ENCODE results near the gene SHISA5. TPM values are rescaled to one million over a fixed set of nuclear protein-coding genes. Genes with fewer than 3 reads are reported as not detected.

The SHISA5 gene
- total and polyA plus RNA-seq, 4 donors = 40.7 to 104 (median 75.8) TPM

DNA sequence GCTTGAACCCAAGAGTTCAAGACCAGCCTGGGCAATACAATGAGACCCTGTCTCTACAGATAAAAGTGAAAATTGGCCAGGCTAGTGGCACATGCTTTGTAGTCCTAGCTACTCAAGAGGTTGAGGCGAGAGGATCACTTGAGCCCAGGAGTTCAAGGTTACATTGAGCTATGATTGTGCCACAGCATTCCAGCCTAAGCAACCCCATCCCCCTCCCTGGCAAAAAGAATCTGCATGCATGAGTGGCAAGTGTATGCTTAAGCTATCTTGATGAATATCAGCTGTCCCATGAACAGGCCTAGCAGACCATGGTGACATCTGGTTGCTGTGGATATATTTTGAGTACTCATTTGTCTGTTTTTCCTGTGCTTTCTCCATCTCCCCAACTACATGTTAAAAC lies 52.7 kb downstream of the SHISA5 start:
- Histone ChIP-seq H3K4me3 (ENCODE audit: low read depth in 1 of 3, low read length in 3 of 3) (no peak overlapping the region), H3K36me3 (ENCODE audit: control insufficient read depth in 4 of 4, insufficient read depth in 3 of 4, low read depth in 1 of 4, low read length in 3 of 4) (peaks cover 6 to 33% (median 18%) of the 10 kb centered on the region in 4 donors), H3K9ac (ENCODE audit: low read depth in 1 of 2, low read length in 2 of 2) (no peak overlapping the region), H3K27ac (ENCODE audit: low read depth in 1 of 2, low read length in 2 of 2) (no peak overlapping the region), H3K9me3 (ENCODE audit: control insufficient read depth in 4 of 4, low read length in 3 of 4) (no peaks in the 10 kb centered on the region), H3K4me1 (ENCODE audit: control insufficient read depth in 4 of 4, insufficient read depth in 4 of 4, low read length in 3 of 4) (peaks cover 0 to 13% (median 10%) of the 10 kb centered on the region in 4 donors), H3K27me3 (ENCODE audit: control insufficient read depth in 4 of 4, insufficient read depth in 4 of 4, low read length in 3 of 4) (no peaks in the 10 kb centered on the region)
- DNase-seq (ENCODE audit: low spot score) = no peak
- TF ChIP-seq GABPA (IDR thresholded peaks at IDR 0.05 in 1 of 2, conservative IDR thresholded peaks at IDR 0.05 in 1 of 2) (no peak), RXRA (IDR thresholded peaks at IDR 0.05) (no peak)
- TF ChIP-seq, protein P1, sequence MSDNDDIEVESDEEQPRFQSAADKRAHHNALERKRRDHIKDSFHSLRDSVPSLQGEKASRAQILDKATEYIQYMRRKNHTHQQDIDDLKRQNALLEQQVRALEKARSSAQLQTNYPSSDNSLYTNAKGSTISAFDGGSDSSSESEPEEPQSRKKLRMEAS (IDR thresholded peaks at IDR 0.05) = no peak
- 59% methylated on average over 1 of the region's 1 CpG for WGBS

DNA sequence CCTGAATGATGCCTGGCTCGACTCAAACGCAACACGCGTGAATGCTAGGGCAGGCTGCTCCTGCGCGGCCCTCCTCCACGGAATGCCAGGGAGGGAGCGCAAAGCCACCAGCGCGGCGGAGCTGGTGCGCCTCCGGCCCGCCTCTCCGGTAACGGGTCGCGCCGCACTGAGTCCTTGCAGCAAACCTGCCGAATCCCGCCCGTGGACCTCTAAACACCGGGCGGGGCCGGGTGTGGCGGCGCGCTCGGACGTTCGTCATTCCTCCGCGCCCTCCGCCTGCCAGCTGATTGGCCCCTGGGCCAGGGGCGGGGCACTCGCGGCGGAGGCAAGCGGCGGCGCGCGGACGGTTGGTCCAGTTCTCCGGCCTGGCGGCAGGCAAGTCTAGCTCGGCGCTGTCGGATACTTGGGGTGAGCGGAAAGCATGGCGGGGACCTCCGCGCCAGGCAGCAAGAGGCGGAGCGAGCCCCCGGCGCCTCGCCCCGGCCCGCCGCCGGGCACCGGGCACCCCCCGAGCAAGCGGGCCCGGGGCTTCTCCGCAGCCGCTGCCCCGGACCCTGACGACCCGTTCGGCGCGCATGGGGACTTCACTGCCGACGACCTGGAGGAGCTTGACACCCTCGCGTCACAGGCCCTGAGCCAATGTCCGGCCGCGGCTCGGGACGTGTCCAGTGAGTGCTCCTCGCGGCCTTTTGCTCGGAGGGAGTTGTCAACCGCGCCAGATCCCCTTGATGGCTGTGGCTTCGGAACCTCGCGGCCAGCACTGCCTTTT lies 57.4 kb downstream of the SHISA5 start, which contains the start of gene ATRIP:
Gene ATRIP, plus strand, starts transcription at position 313 of the 769 bp plus-strand sequence. Its CDS starts 109 bp downstream, at position 422.
- DNase-seq (ENCODE audit: low spot score) = peak; percentile 93
- TF ChIP-seq GABPA (IDR thresholded peaks at IDR 0.05 in 1 of 2, conservative IDR thresholded peaks at IDR 0.05 in 1 of 2) (peak in 1 of 2 donors; percentile 85), RAD21 (IDR thresholded peaks at IDR 0.05) (peak in 1 of 2 donors; percentile 15), HNF4G (IDR thresholded peaks at IDR 0.05) (no peak), RXRA (IDR thresholded peaks at IDR 0.05) (peak; percentile 56 to 59), SP1 (IDR thresholded peaks at IDR 0.05) (peak; percentile 80)
- TF ChIP-seq, protein P2, sequence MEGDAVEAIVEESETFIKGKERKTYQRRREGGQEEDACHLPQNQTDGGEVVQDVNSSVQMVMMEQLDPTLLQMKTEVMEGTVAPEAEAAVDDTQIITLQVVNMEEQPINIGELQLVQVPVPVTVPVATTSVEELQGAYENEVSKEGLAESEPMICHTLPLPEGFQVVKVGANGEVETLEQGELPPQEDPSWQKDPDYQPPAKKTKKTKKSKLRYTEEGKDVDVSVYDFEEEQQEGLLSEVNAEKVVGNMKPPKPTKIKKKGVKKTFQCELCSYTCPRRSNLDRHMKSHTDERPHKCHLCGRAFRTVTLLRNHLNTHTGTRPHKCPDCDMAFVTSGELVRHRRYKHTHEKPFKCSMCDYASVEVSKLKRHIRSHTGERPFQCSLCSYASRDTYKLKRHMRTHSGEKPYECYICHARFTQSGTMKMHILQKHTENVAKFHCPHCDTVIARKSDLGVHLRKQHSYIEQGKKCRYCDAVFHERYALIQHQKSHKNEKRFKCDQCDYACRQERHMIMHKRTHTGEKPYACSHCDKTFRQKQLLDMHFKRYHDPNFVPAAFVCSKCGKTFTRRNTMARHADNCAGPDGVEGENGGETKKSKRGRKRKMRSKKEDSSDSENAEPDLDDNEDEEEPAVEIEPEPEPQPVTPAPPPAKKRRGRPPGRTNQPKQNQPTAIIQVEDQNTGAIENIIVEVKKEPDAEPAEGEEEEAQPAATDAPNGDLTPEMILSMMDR (IDR thresholded peaks at IDR 0.05; ENCODE audit: low read depth, low read length, missing input control) = no peak
- TF ChIP-seq, protein P3, sequence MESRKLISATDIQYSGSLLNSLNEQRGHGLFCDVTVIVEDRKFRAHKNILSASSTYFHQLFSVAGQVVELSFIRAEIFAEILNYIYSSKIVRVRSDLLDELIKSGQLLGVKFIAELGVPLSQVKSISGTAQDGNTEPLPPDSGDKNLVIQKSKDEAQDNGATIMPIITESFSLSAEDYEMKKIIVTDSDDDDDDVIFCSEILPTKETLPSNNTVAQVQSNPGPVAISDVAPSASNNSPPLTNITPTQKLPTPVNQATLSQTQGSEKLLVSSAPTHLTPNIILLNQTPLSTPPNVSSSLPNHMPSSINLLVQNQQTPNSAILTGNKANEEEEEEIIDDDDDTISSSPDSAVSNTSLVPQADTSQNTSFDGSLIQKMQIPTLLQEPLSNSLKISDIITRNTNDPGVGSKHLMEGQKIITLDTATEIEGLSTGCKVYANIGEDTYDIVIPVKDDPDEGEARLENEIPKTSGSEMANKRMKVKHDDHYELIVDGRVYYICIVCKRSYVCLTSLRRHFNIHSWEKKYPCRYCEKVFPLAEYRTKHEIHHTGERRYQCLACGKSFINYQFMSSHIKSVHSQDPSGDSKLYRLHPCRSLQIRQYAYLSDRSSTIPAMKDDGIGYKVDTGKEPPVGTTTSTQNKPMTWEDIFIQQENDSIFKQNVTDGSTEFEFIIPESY (IDR thresholded peaks at IDR 0.05) = no peak
- TF ChIP-seq, protein P1 (IDR thresholded peaks at IDR 0.05) = no peak
- Histone ChIP-seq H3K9me3 (ENCODE audit: control insufficient read depth in 4 of 4, low read length in 3 of 4) (no peaks in the 10 kb centered on the region), H3K4me3 (ENCODE audit: low read depth in 1 of 3, low read length in 3 of 3) (peak within 1 kb of the TSS; percentile 43 to 77 (median 76)), H3K9ac (ENCODE audit: low read depth in 1 of 2, low read length in 2 of 2) (peak within 1 kb of the TSS; percentile 82 to 87), H3K4me1 (ENCODE audit: control insufficient read depth in 4 of 4, insufficient read depth in 4 of 4, low read length in 3 of 4) (peaks cover 0 to 23% (median 19%) of the 10 kb centered on the region in 4 donors), H3K36me3 (ENCODE audit: control insufficient read depth in 4 of 4, insufficient read depth in 3 of 4, low read depth in 1 of 4, low read length in 3 of 4) (peaks cover 0 to 17% (median 9%) of the 10 kb centered on the region in 4 donors), H3K27me3 (ENCODE audit: control insufficient read depth in 4 of 4, insufficient read depth in 4 of 4, low read length in 3 of 4) (no peaks in the 10 kb centered on the region), H3K27ac (ENCODE audit: low read depth in 1 of 2, low read length in 2 of 2) (peak within 1 kb of the TSS; percentile 82 to 84)
- WGBS = under 1% methylated on average over 91 of the region's 91 CpGs

DNA sequence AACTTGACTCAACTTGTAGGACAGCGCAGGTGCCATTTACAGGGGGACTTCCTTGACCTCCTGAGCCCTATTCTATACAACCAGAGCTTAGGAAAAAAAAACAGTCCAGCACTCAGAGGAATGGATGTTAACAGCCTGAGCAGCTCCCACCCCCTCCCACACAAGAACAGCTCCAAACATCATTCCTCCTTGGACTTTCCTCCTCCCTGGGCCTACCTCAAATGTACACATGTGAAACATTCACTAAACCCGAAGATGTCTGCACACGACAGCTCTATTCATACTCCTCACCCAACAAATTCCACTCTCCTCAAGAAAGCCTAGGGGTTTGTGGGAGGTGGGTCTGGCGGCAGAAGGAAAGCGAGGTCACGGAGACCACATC lies 57.9 kb downstream of the SHISA5 start:
- Histone ChIP-seq H3K36me3 (ENCODE audit: control insufficient read depth in 4 of 4, insufficient read depth in 3 of 4, low read depth in 1 of 4, low read length in 3 of 4) (peaks cover 0 to 12% (median 5%) of the 10 kb centered on the region in 4 donors), H3K4me3 (ENCODE audit: low read depth in 1 of 3, low read length in 3 of 3) (peak overlapping the region; percentile 43 to 77 (median 76)), H3K27me3 (ENCODE audit: control insufficient read depth in 4 of 4, insufficient read depth in 4 of 4, low read length in 3 of 4) (no peaks in the 10 kb centered on the region), H3K9ac (ENCODE audit: low read depth in 1 of 2, low read length in 2 of 2) (peak overlapping the region; percentile 3 to 57), H3K4me1 (ENCODE audit: control insufficient read depth in 4 of 4, insufficient read depth in 4 of 4, low read length in 3 of 4) (peaks cover 0 to 27% (median 24%) of the 10 kb centered on the region in 4 donors), H3K9me3 (ENCODE audit: control insufficient read depth in 4 of 4, low read length in 3 of 4) (no peaks in the 10 kb centered on the region), H3K27ac (ENCODE audit: low read depth in 1 of 2, low read length in 2 of 2) (peak overlapping the region; percentile 82 to 84)
- no peak for DNase-seq (ENCODE audit: low spot score)
- WGBS = 20% methylated on average over 6 of the region's 6 CpGs
- no peak for TF ChIP-seq EGR1 (IDR thresholded peaks at IDR 0.05; ENCODE audit: low read depth in 2 of 2)
- TF ChIP-seq SP1 (IDR thresholded peaks at IDR 0.05) = no peak
- no peak for TF ChIP-seq JUND (IDR thresholded peaks at IDR 0.05)
- TF ChIP-seq HNF4A (conservative IDR thresholded peaks at IDR 0.05) = no peak
- no peak for TF ChIP-seq NR2F2 (IDR thresholded peaks at IDR 0.05)
- TF ChIP-seq GABPA (IDR thresholded peaks at IDR 0.05 in 1 of 2, conservative IDR thresholded peaks at IDR 0.05 in 1 of 2) = no peak
- TF ChIP-seq RAD21 (IDR thresholded peaks at IDR 0.05) = no peak
- TF ChIP-seq, protein P4, sequence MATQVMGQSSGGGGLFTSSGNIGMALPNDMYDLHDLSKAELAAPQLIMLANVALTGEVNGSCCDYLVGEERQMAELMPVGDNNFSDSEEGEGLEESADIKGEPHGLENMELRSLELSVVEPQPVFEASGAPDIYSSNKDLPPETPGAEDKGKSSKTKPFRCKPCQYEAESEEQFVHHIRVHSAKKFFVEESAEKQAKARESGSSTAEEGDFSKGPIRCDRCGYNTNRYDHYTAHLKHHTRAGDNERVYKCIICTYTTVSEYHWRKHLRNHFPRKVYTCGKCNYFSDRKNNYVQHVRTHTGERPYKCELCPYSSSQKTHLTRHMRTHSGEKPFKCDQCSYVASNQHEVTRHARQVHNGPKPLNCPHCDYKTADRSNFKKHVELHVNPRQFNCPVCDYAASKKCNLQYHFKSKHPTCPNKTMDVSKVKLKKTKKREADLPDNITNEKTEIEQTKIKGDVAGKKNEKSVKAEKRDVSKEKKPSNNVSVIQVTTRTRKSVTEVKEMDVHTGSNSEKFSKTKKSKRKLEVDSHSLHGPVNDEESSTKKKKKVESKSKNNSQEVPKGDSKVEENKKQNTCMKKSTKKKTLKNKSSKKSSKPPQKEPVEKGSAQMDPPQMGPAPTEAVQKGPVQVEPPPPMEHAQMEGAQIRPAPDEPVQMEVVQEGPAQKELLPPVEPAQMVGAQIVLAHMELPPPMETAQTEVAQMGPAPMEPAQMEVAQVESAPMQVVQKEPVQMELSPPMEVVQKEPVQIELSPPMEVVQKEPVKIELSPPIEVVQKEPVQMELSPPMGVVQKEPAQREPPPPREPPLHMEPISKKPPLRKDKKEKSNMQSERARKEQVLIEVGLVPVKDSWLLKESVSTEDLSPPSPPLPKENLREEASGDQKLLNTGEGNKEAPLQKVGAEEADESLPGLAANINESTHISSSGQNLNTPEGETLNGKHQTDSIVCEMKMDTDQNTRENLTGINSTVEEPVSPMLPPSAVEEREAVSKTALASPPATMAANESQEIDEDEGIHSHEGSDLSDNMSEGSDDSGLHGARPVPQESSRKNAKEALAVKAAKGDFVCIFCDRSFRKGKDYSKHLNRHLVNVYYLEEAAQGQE (IDR thresholded peaks at IDR 0.05) = no peak
- TF ChIP-seq FOXA2 (IDR thresholded peaks at IDR 0.05) = no peak
